Panc1 (cell line): ENCODE measurements around the gene PLCH2. TPM values are rescaled to one million over a fixed set of nuclear protein-coding genes. Genes with fewer than 3 reads are reported as not detected.

Experiments
- ATAC-seq: fragments of 200-7000 bp; cut with Tn5 transposase; 2 replicates; pipeline ENCODE4 v1.9.1; 2020; ENCODE audit warnings: mild to moderate bottlenecking, moderate library complexity
- BruUV-seq: library from RNA; stranded (reverse); fragments of 400-500 nt; replicated peaks from 2 replicates; lab custom pipeline; 2021; lab: Mats Ljungman, UMichigan
- CTCF ChIA-PET: fragments of 300-600 bp; sonication (Branson Sonifier 250); formaldehyde crosslinking; loops from one replicate; lab custom pipeline; 2022; ENCODE audit warnings: antibody characterized with exemption; lab: Charles Lee
- POLR2A ChIA-PET: fragments of 300-600 bp; sonication (Branson Sonifier 250); formaldehyde crosslinking; loops from one replicate; lab custom pipeline; 2022; ENCODE audit warnings: antibody characterized with exemption; lab: Charles Lee
- DNase-seq: peaks from one replicate; pipeline ENCODE4 v3.0.0-alpha.2; 2010; ENCODE audit warnings: low read depth, low spot score
- H3K27ac ChIP-seq: 2 replicates; pipeline ENCODE4 v1.5.1; 2011; ENCODE audit warnings: mild to moderate bottlenecking, low read length, inconsistent platforms
- H3K27me3 ChIP-seq: fragments of 200-500 bp; sonication (Bioruptor generic); 2 replicates; pipeline ENCODE4 v1.6.0; 2014; ENCODE audit warnings: low read length, inconsistent platforms; ENCODE audit not compliant: control insufficient read depth, insufficient read depth
- H3K36me3 ChIP-seq: fragments of 200-500 bp; sonication (Bioruptor generic); 2 replicates; pipeline ENCODE4 v1.5.1; 2014; ENCODE audit warnings: inconsistent platforms, mild to moderate bottlenecking, low read length, moderate library complexity; ENCODE audit not compliant: control insufficient read depth, insufficient read depth
- H3K4me1 ChIP-seq: 2 replicates; pipeline ENCODE4 v1.5.1; 2011; ENCODE audit warnings: inconsistent platforms, mild to moderate bottlenecking, low read length, moderate library complexity; ENCODE audit not compliant: control insufficient read depth, insufficient read depth
- H3K4me3 ChIP-seq, 2 experiments: 2 replicates each; pipeline ENCODE4 v1.5.1; 2011 to 2012; ENCODE audit warnings: low read depth in 2 of 2, low read length in 2 of 2, mild to moderate bottlenecking in 2 of 2, inconsistent platforms in 1 of 2, moderate library complexity in 1 of 2
- H3K9me3 ChIP-seq: fragments of 200-500 bp; sonication (Bioruptor generic); 2 replicates; pipeline ENCODE4 v1.5.1; 2014; ENCODE audit warnings: low read depth, mild to moderate bottlenecking, inconsistent platforms, low read length, moderate library complexity; ENCODE audit not compliant: control insufficient read depth, insufficient read depth
- CTCF ChIP-seq: fragments of 450-650 bp; IDR thresholded peaks from 2 replicates; pipeline ENCODE4 v1.5.1; 2017; ENCODE audit warnings: mild to moderate bottlenecking
- POLR2AphosphoS5 ChIP-seq: IDR thresholded peaks from 2 replicates; pipeline ENCODE4 v1.6.1; 2012; ENCODE audit warnings: mild to moderate bottlenecking, low read depth, low read length, moderate library complexity
- SIN3A ChIP-seq: IDR thresholded peaks from 2 replicates; pipeline ENCODE4 v1.6.1; 2012; ENCODE audit warnings: low read depth, mild to moderate bottlenecking, low read length, moderate library complexity, borderline replicate concordance; ENCODE audit not compliant: insufficient read depth
- TCF7L2 ChIP-seq: IDR thresholded peaks from 2 replicates; pipeline ENCODE4 v1.6.1; 2011; ENCODE audit warnings: mild to moderate bottlenecking, low read depth, low read length, inconsistent platforms
- in situ Hi-C: cut with HindIII; loops from 2 replicates; pipeline ENCODE4 v1.10.0; 2016; ENCODE audit warnings: low sequenced_read_pairs, low pct_unique_long_range_greater_than_20kb
- intact Hi-C: fragments of 100-400 bp; cut with micrococcal nuclease; formaldehyde crosslinking; loops from one replicate; pipeline ENCODE4 v1.10.0; 2022; ENCODE audit not compliant: unreplicated experiment
- total RNA-seq: library from RNA; stranded (reverse); gene quantifications from one replicate; pipeline ENCODE4 v1.2.1, GENCODE V29; 2021; ENCODE audit not compliant: unreplicated experiment
- TF ChIP-seq, protein P1 (sequence below), 2 experiments: IDR thresholded peaks; 2 replicates each; pipeline ENCODE4 v1.6.1; 2011 to 2012; ENCODE audit warnings: low read depth in 2 of 2, control low read depth in 1 of 2, low read length in 1 of 2, mild to moderate bottlenecking in 1 of 2, moderate library complexity in 1 of 2; ENCODE audit not compliant: insufficient read depth in 1 of 2

The PLCH2 gene
- total RNA-seq, 1 experiment from 2014 or later = 41.2 TPM

DNA sequence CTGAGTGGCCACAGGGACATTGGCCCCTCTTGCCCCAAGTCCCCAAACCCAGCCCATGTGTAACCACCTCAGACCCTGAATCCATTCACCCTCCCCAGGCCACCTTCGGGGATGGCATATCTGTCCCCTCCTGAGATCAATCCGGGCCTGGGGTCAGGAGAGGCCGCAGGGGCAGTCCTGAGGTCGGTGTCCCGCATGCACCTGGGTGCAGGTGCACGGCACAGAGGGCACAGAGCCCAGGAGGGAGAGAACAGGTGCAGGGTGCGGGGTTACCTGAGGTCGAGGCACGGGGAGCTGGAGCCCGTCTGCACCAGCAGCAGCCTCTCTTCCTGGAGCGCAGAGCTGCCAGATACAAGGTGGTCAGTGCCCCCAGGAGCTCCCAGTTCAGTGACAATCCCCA lies 33.5 kb downstream of the PLCH2 start:
- intact Hi-C loops = no loop called here
- in situ Hi-C loops = no loop called here

GRCh38 chr1:2510366-2511155 lies 34.5 kb downstream of the PLCH2 start:
- H3K9me3 ChIP-seq = no peaks in the 10 kb centered on the region
- no TSS peak for BruUV-seq
- TF ChIP-seq POLR2AphosphoS5 (no peak), CTCF (no peak), TCF7L2 (no peak), SIN3A (no peak)
- TF ChIP-seq, protein P1, sequence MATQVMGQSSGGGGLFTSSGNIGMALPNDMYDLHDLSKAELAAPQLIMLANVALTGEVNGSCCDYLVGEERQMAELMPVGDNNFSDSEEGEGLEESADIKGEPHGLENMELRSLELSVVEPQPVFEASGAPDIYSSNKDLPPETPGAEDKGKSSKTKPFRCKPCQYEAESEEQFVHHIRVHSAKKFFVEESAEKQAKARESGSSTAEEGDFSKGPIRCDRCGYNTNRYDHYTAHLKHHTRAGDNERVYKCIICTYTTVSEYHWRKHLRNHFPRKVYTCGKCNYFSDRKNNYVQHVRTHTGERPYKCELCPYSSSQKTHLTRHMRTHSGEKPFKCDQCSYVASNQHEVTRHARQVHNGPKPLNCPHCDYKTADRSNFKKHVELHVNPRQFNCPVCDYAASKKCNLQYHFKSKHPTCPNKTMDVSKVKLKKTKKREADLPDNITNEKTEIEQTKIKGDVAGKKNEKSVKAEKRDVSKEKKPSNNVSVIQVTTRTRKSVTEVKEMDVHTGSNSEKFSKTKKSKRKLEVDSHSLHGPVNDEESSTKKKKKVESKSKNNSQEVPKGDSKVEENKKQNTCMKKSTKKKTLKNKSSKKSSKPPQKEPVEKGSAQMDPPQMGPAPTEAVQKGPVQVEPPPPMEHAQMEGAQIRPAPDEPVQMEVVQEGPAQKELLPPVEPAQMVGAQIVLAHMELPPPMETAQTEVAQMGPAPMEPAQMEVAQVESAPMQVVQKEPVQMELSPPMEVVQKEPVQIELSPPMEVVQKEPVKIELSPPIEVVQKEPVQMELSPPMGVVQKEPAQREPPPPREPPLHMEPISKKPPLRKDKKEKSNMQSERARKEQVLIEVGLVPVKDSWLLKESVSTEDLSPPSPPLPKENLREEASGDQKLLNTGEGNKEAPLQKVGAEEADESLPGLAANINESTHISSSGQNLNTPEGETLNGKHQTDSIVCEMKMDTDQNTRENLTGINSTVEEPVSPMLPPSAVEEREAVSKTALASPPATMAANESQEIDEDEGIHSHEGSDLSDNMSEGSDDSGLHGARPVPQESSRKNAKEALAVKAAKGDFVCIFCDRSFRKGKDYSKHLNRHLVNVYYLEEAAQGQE (IDR thresholded peaks at IDR 0.05; ENCODE audit: insufficient read depth in 1 of 2, low read depth in 2 of 2, low read length in 1 of 2) = no peak
- no peak overlapping the region for H3K27ac ChIP-seq
- no peak for DNase-seq
- CTCF ChIA-PET = interaction anchor here (0.6 kb wide), 1 partner anchor 42 kb away, joined by 3 read pairs; no protein-coding TSS in a partner anchor
- in situ Hi-C loops (no loop called here), intact Hi-C loops (no loop called here)
- ATAC-seq = no peak
- H3K4me3 ChIP-seq = no peak overlapping the region
- H3K4me1 ChIP-seq = peaks cover 20% of the 10 kb centered on the region
- POLR2A ChIA-PET = no interaction called here
- no peaks in the 10 kb centered on the region; the same call in none of the 2 replicates for H3K36me3 ChIP-seq
- H3K27me3 ChIP-seq = no peaks in the 10 kb centered on the region

More for the DNA sequence above, 33.5 kb downstream of the PLCH2 start:
- ATAC-seq = no peak
- ChIA-PET CTCF (no interaction called here), POLR2A (no interaction called here)
- BruUV-seq = no TSS peak
- no peaks in the 10 kb centered on the region; the same call in none of the 2 replicates for H3K36me3 ChIP-seq
- H3K27ac ChIP-seq = no peak overlapping the region
- no peaks in the 10 kb centered on the region for H3K9me3 ChIP-seq
- no peak for DNase-seq
- TF ChIP-seq POLR2AphosphoS5 (no peak), CTCF (no peak), TCF7L2 (no peak), SIN3A (no peak)
- TF ChIP-seq, protein P1 (IDR thresholded peaks at IDR 0.05; ENCODE audit: insufficient read depth in 1 of 2, low read depth in 2 of 2, low read length in 1 of 2) = no peak
- no peak overlapping the region for H3K4me3 ChIP-seq
- H3K27me3 ChIP-seq = no peaks in the 10 kb centered on the region
- peaks cover 25% of the 10 kb centered on the region for H3K4me1 ChIP-seq
